ENCODE results near the gene CLCN6. TPM values are rescaled to one million over a fixed set of nuclear protein-coding genes. Genes with fewer than 3 reads are reported as not detected.

Gene CLCN6
- total RNA-seq, 4 donors from 2014 or later: 12.8 to 23.8 (median 18.3) TPM

- peaks cover 0 to 6% (median 0%) of the 10 kb centered on the region in 3 donors for H3K4me1 ChIP-seq
- WGBS, 2 donors (ENCODE audit: low coverage in 1 of 2): 70 to 91% methylated on average over 2 to 12 of the region's 36 CpGs
- H3K27ac ChIP-seq: no peak overlapping the region
- TF ChIP-seq CTCF (IDR thresholded peaks at IDR 0.05): no peak
- TF ChIP-seq EP300 (IDR thresholded peaks at IDR 0.05): no peak
- no peak for TF ChIP-seq POLR2A (IDR thresholded peaks at IDR 0.05)
- no peak for TF ChIP-seq POLR2AphosphoS5 (IDR thresholded peaks at IDR 0.05)
- no peaks in the 10 kb centered on the region for H3K27me3 ChIP-seq
- H3K9me3 ChIP-seq: no peaks in the 10 kb centered on the region
- no peak for ATAC-seq
- no peak overlapping the region for H3K4me3 ChIP-seq
- H3K36me3 ChIP-seq: peaks cover 0 to 100% of the 10 kb centered on the region in 2 donors
Observed at GRCh38 chr1:11836955-11837766, 31.2 kb downstream of the CLCN6 start.

- 67 to 82% methylated on average over 6 to 8 of the region's 11 CpGs for WGBS, 2 donors (ENCODE audit: low coverage in 1 of 2)
- no peak for ATAC-seq
- no peaks in the 10 kb centered on the region for H3K9me3 ChIP-seq
- peaks cover 0 to 6% (median 0%) of the 10 kb centered on the region in 3 donors for H3K4me1 ChIP-seq
- peaks cover 0 to 100% of the 10 kb centered on the region in 2 donors for H3K36me3 ChIP-seq
- H3K27me3 ChIP-seq: no peaks in the 10 kb centered on the region
- no peak overlapping the region for H3K4me3 ChIP-seq
- TF ChIP-seq POLR2A (IDR thresholded peaks at IDR 0.05) (no peak), EP300 (IDR thresholded peaks at IDR 0.05) (no peak), CTCF (IDR thresholded peaks at IDR 0.05) (no peak), POLR2AphosphoS5 (IDR thresholded peaks at IDR 0.05) (no peak)
- H3K27ac ChIP-seq: no peak overlapping the region
Observed at GRCh38 chr1:11837767-11838348, 31.9 kb downstream of the CLCN6 start.

GRCh38 chr1:11838349-11839272, 32.6 kb downstream of the CLCN6 start:
- ATAC-seq: peak; percentile 78
- Histone ChIP-seq H3K9me3 (no peaks in the 10 kb centered on the region), H3K4me3 (no peak overlapping the region), H3K36me3 (peaks cover 0 to 100% of the 10 kb centered on the region in 2 donors), H3K27ac (no peak overlapping the region), H3K4me1 (peaks cover 0 to 6% (median 0%) of the 10 kb centered on the region in 3 donors), H3K27me3 (no peaks in the 10 kb centered on the region)
- TF ChIP-seq POLR2AphosphoS5 (IDR thresholded peaks at IDR 0.05) (no peak), CTCF (IDR thresholded peaks at IDR 0.05) (peak in 3 of 4 experiments; percentile 88 to 99 (median 92))
- WGBS, 2 donors (ENCODE audit: low coverage in 1 of 2): 31 to 50% methylated on average over 6 to 14 of the region's 40 CpGs

GRCh38 chr1:11839727-11840705, 34.0 kb downstream of the CLCN6 start:
- no peak overlapping the region for H3K27ac ChIP-seq
- WGBS, 2 donors (ENCODE audit: low coverage in 1 of 2): 77 to 82% methylated on average over 2 to 6 of the region's 20 CpGs
- H3K4me1 ChIP-seq: peaks cover 0 to 6% (median 0%) of the 10 kb centered on the region in 3 donors
- peaks cover 0 to 100% of the 10 kb centered on the region in 2 donors for H3K36me3 ChIP-seq
- H3K4me3 ChIP-seq: no peak overlapping the region
- no peak for ATAC-seq
- H3K27me3 ChIP-seq: no peaks in the 10 kb centered on the region
- TF ChIP-seq POLR2A (IDR thresholded peaks at IDR 0.05) (no peak), CTCF (IDR thresholded peaks at IDR 0.05) (no peak), EP300 (IDR thresholded peaks at IDR 0.05) (no peak), POLR2AphosphoS5 (IDR thresholded peaks at IDR 0.05) (no peak)
- H3K9me3 ChIP-seq: no peaks in the 10 kb centered on the region
